ENCODE data around the gene ACTRT2. TPM values are rescaled to one million over a fixed set of nuclear protein-coding genes. Genes with fewer than 3 reads are reported as not detected.

ACTRT2 gene
- total RNA-seq, 4 donors from 2014 or later = not detected

- TF ChIP-seq POLR2A (IDR thresholded peaks at IDR 0.05) (no peak), CTCF (IDR thresholded peaks at IDR 0.05) (no peak), EP300 (IDR thresholded peaks at IDR 0.05) (no peak)
- DNase-seq (ENCODE audit: low spot score in 2 of 2) = no peak
- peak overlapping the region; percentile 15 to 95 (median 64) for H3K27ac ChIP-seq
- H3K4me3 ChIP-seq = no peak overlapping the region
- H3K4me1 ChIP-seq = peaks cover 0 to 55% (median 17%) of the 10 kb centered on the region in 4 donors
- H3K9me3 ChIP-seq = no peaks in the 10 kb centered on the region
- H3K27me3 ChIP-seq = peaks cover 0 to 54% of the 10 kb centered on the region in 2 donors
- H3K36me3 ChIP-seq = peaks cover 0 to 22% (median 0%) of the 10 kb centered on the region in 3 donors
- 49 to 51% methylated on average over 18 to 21 of the region's 21 CpGs for WGBS, 2 donors
Measured at GRCh38 chr1:3061981-3062615, 40.8 kb downstream of the ACTRT2 start.

- DNase-seq (ENCODE audit: low spot score in 2 of 2) = no peak
- peak overlapping the region in 1 of 4 donors; percentile 15 for H3K4me3 ChIP-seq
- TF ChIP-seq EP300 (IDR thresholded peaks at IDR 0.05) (no peak), CTCF (IDR thresholded peaks at IDR 0.05) (no peak), POLR2A (IDR thresholded peaks at IDR 0.05) (no peak)
- H3K9me3 ChIP-seq = no peaks in the 10 kb centered on the region
- H3K36me3 ChIP-seq = peaks cover 0 to 22% (median 0%) of the 10 kb centered on the region in 3 donors
- 30 to 39% methylated on average over 26 to 27 of the region's 50 CpGs for WGBS, 2 donors
- H3K4me1 ChIP-seq = peaks cover 0 to 62% (median 22%) of the 10 kb centered on the region in 4 donors
- peaks cover 0 to 61% of the 10 kb centered on the region in 2 donors for H3K27me3 ChIP-seq
- H3K27ac ChIP-seq = peak overlapping the region; percentile 15 to 95 (median 64)
Measured at GRCh38 chr1:3062616-3063378, 41.5 kb downstream of the ACTRT2 start.

- H3K4me3 ChIP-seq = peak overlapping the region in 2 of 4 donors; percentile 8 to 15
- H3K27me3 ChIP-seq = peaks cover 0 to 69% of the 10 kb centered on the region in 2 donors
- no peak for TF ChIP-seq EP300 (IDR thresholded peaks at IDR 0.05)
- TF ChIP-seq POLR2A (IDR thresholded peaks at IDR 0.05) = no peak
- no peak for TF ChIP-seq CTCF (IDR thresholded peaks at IDR 0.05)
Measured at GRCh38 chr1:3063379-3064295, 42.4 kb downstream of the ACTRT2 start.

GRCh38 chr1:3064296-3064850 lies 43.1 kb downstream of the ACTRT2 start:
- TF ChIP-seq POLR2A (IDR thresholded peaks at IDR 0.05) = no peak
- TF ChIP-seq CTCF (IDR thresholded peaks at IDR 0.05) = no peak
- no peak for TF ChIP-seq EP300 (IDR thresholded peaks at IDR 0.05)
- no peak for DNase-seq (ENCODE audit: low spot score in 2 of 2)
- no peaks in the 10 kb centered on the region for H3K9me3 ChIP-seq
- H3K4me1 ChIP-seq = peaks cover 0 to 75% (median 28%) of the 10 kb centered on the region in 4 donors
- peaks cover 0 to 73% of the 10 kb centered on the region in 2 donors for H3K27me3 ChIP-seq
- peak overlapping the region in 3 of 4 donors; percentile 2 to 95 (median 94) for H3K27ac ChIP-seq
- peaks cover 0 to 11% (median 0%) of the 10 kb centered on the region in 3 donors for H3K36me3 ChIP-seq
- no peak overlapping the region for H3K4me3 ChIP-seq
- 49 to 56% methylated on average over 16 to 17 of the region's 17 CpGs for WGBS, 2 donors

More at GRCh38 chr1:3063379-3064295, 42.4 kb downstream of the ACTRT2 start:
- no peak for DNase-seq (ENCODE audit: low spot score in 2 of 2)
- Histone ChIP-seq H3K36me3 (peaks cover 0 to 16% (median 0%) of the 10 kb centered on the region in 3 donors), H3K9me3 (no peaks in the 10 kb centered on the region), H3K27ac (peak overlapping the region; percentile 0 to 95 (median 48)), H3K4me1 (peaks cover 0 to 70% (median 26%) of the 10 kb centered on the region in 4 donors)
- 63 to 70% methylated on average over 77 to 89 of the region's 91 CpGs for WGBS, 2 donors
